NCI-H2107 (cell line): ENCODE data around the gene ZBTB20.

Experiments used
- DNase-seq: peaks from one replicate; lab custom pipeline; 2025; lab: John Stamatoyannopoulos, UW

Gene ZBTB20

GRCh38 chr3:114872050-114872449 is 275.0 kb downstream of the ZBTB20 start:
- DNase-seq: no peak

GRCh38 chr3:114867835-114868503 is 279.1 kb downstream of the ZBTB20 start:
- no peak for DNase-seq

GRCh38 chr3:114867359-114867758 is 279.7 kb downstream of the ZBTB20 start:
- no peak for DNase-seq

GRCh38 chr3:114866430-114866829 is 280.7 kb downstream of the ZBTB20 start:
- no peak for DNase-seq

- DNase-seq: no peak
Observed at GRCh38 chr3:114864970-114865369, 282.1 kb downstream of the ZBTB20 start.

- no peak for DNase-seq
Observed at GRCh38 chr3:114863848-114864247, 283.2 kb downstream of the ZBTB20 start.

- DNase-seq: no peak
Observed at GRCh38 chr3:114861666-114862065, 285.4 kb downstream of the ZBTB20 start.

GRCh38 chr3:114860531-114860930 is 286.6 kb downstream of the ZBTB20 start:
- no peak for DNase-seq

GRCh38 chr3:114858329-114858728 is 288.8 kb downstream of the ZBTB20 start:
- DNase-seq: no peak

GRCh38 chr3:114857299-114857701 is 289.8 kb downstream of the ZBTB20 start:
- no peak for DNase-seq

GRCh38 chr3:114856835-114857234 is 290.3 kb downstream of the ZBTB20 start:
- no peak for DNase-seq

GRCh38 chr3:114855839-114856238 is 291.2 kb downstream of the ZBTB20 start:
- DNase-seq: no peak

GRCh38 chr3:114852966-114853365 is 294.1 kb downstream of the ZBTB20 start:
- no peak for DNase-seq

GRCh38 chr3:114850898-114851297 is 296.2 kb downstream of the ZBTB20 start:
- DNase-seq: no peak

- DNase-seq: no peak
Observed at GRCh38 chr3:114848643-114849350, 298.3 kb downstream of the ZBTB20 start.

GRCh38 chr3:114848082-114848481 is 299.0 kb downstream of the ZBTB20 start:
- DNase-seq: no peak

- DNase-seq: no peak
Observed at GRCh38 chr3:114847564-114847963, 299.5 kb downstream of the ZBTB20 start.

GRCh38 chr3:114846779-114847178 is 300.3 kb downstream of the ZBTB20 start:
- DNase-seq: no peak

- no peak for DNase-seq
Observed at GRCh38 chr3:114846252-114846651, 300.8 kb downstream of the ZBTB20 start.

- DNase-seq: no peak
Observed at GRCh38 chr3:114841515-114841914, 305.6 kb downstream of the ZBTB20 start.

GRCh38 chr3:114839476-114839875 is 307.6 kb downstream of the ZBTB20 start:
- DNase-seq: no peak

- no peak for DNase-seq
Observed at GRCh38 chr3:114838025-114838424, 309.1 kb downstream of the ZBTB20 start.

- DNase-seq: no peak
Observed at GRCh38 chr3:114834175-114834940, 312.7 kb downstream of the ZBTB20 start.
